ENCODE measurements around the gene LRBA. TPM values are rescaled to one million over a fixed set of nuclear protein-coding genes. Genes with fewer than 3 reads are reported as not detected.

Gene LRBA
- total and polyA plus RNA-seq, 9 of the 15 experiments (the other 6 are each of a cell fraction or from before 2014, with no cell fraction given) = 24.2 to 88.7 (median 59.7) TPM

Small RNAs within 50 kb of the gene (small RNA-seq; reads per million reads assigned to genes)
- gene RNA5SP168 = not detected

Other genes starting within 250 kb of the LRBA start
- gene RPS3A, start 84.3 kb upstream of the LRBA start, total RNA-seq (2014; rRNA removed) = 1,793 and 2,102 TPM in 2 replicates
- gene RPS3A, start 84.3 kb upstream of the LRBA start, total RNA-seq (2014; rRNA removed; fragmentation: Illumina TruSeq; extraction: Trizol) = 3,891 and 4,298 TPM in 2 replicates
- gene RPS3A, start 84.3 kb upstream of the LRBA start, total RNA-seq (2015; rRNA removed; fragmentation: Illumina TruSeq; extraction: Trizol) = 2,923 and 3,036 TPM in 2 replicates
- 2,407 and 2,649 TPM in 2 replicates for gene RPS3A, start 84.3 kb upstream of the LRBA start, total RNA-seq (2021)
- gene RPS3A, start 84.3 kb upstream of the LRBA start, polyA plus RNA-seq (2011; rRNA removed) = 4,895 and 5,488 TPM in 2 replicates
- 2,678 and 2,756 TPM in 2 replicates for gene RPS3A, start 84.3 kb upstream of the LRBA start, polyA plus RNA-seq (2014; fragmentation: Illumina TruSeq; extraction: Trizol)
- 1,000 to 10,000 TPM; 3,558 to 3,768 TPM for gene RPS3A, start 84.3 kb upstream of the LRBA start, polyA plus RNA-seq (2014; fragmentation: Nextera tagmentation; extraction: Ambion mirVana)
- 2,761 and 3,554 TPM in 2 replicates for gene RPS3A, start 84.3 kb upstream of the LRBA start, polyA plus RNA-seq (2014; rRNA removed)

Measured in K562 (cell line).